PC-9 (cell line): ENCODE measurements around the gene SNX12. TPM values are rescaled to one million over a fixed set of nuclear protein-coding genes. Genes with fewer than 3 reads are reported as not detected.

Source experiments
- BruUV-seq: library from RNA; stranded (reverse); fragments of 400-500 nt; replicated peaks from 2 replicates; lab custom pipeline; 2021; lab: Mats Ljungman, UMichigan
- CTCF ChIA-PET: fragments of 300-600 bp; sonication (Branson Sonifier 250); formaldehyde crosslinking; loops from one replicate; lab custom pipeline; 2022; ENCODE audit warnings: antibody characterized with exemption; lab: Charles Lee
- POLR2A ChIA-PET: fragments of 300-600 bp; sonication (Branson Sonifier 250); formaldehyde crosslinking; loops from one replicate; lab custom pipeline; 2022; ENCODE audit warnings: antibody characterized with exemption; ENCODE audit not compliant: unreplicated experiment; lab: Charles Lee
- DNase-seq, 2 experiments: peaks; one replicate each; pipeline versions ENCODE4 v3.0.0 to v3.0.0-alpha.2; 2015 to 2022; ENCODE audit warnings: mixed read lengths in 1 of 2
- H2AFZ ChIP-seq: fragments of 200-600 bp; sonication (generic); 2 replicates; pipeline ENCODE4 v1.8.1; 2017; ENCODE audit warnings: antibody characterized with exemption
- H3F3A ChIP-seq: fragments of 200-600 bp; sonication (generic); 2 replicates; pipeline ENCODE4 v1.8.1; 2017; ENCODE audit warnings: antibody characterized with exemption, mild to moderate bottlenecking, low read depth; ENCODE audit not compliant: insufficient read depth
- H3K27ac ChIP-seq: fragments of 200-600 bp; sonication (generic); 2 replicates; pipeline ENCODE4 v1.6.1; 2016; ENCODE audit warnings: mixed run types
- H3K27me3 ChIP-seq: fragments of 200-600 bp; sonication (generic); 2 replicates; pipeline ENCODE4 v1.6.1; 2016; ENCODE audit warnings: low read depth, mixed run types; ENCODE audit not compliant: insufficient read depth
- H3K36me3 ChIP-seq: fragments of 200-600 bp; sonication (generic); 2 replicates; pipeline ENCODE4 v1.6.1; 2016; ENCODE audit warnings: low read depth, mixed run types
- H3K4me1 ChIP-seq: fragments of 200-600 bp; sonication (generic); replicated peaks from 2 replicates; pipeline ENCODE4 v1.6.1; 2016; ENCODE audit warnings: mixed run types; ENCODE audit not compliant: insufficient read depth
- H3K4me2 ChIP-seq: fragments of 200-600 bp; sonication (generic); 2 replicates; pipeline ENCODE4 v1.6.1; 2017; ENCODE audit warnings: mixed run types
- H3K4me3 ChIP-seq: fragments of 200-600 bp; sonication (generic); 2 replicates; pipeline ENCODE4 v1.6.1; 2016; ENCODE audit warnings: mixed run types
- H3K79me2 ChIP-seq: fragments of 200-600 bp; sonication (generic); 2 replicates; pipeline ENCODE4 v1.6.1; 2017; ENCODE audit warnings: low read depth, mixed run types
- H3K9me2 ChIP-seq: fragments of 200-600 bp; sonication (generic); 2 replicates; pipeline ENCODE4 v1.8.1; 2017; ENCODE audit warnings: mild to moderate bottlenecking; ENCODE audit not compliant: insufficient read depth
- H3K9me3 ChIP-seq: fragments of 200-600 bp; sonication (generic); 2 replicates; pipeline ENCODE4 v1.8.1; 2016; ENCODE audit warnings: low read depth; ENCODE audit not compliant: insufficient read depth
- H4K20me1 ChIP-seq: fragments of 200-600 bp; sonication (generic); 2 replicates; pipeline ENCODE4 v1.8.1; 2017; ENCODE audit not compliant: insufficient read depth
- CTCF ChIP-seq: fragments of 200-600 bp; sonication (generic); conservative IDR thresholded peaks from 2 replicates; pipeline ENCODE4 v1.6.1; 2017; ENCODE audit warnings: mixed run types, antibody characterized with exemption, mild to moderate bottlenecking, moderate library complexity
- EZH2 ChIP-seq: fragments of 200-600 bp; sonication (generic); IDR thresholded peaks from 2 replicates; pipeline ENCODE4 v1.8.0; 2017; ENCODE audit warnings: antibody characterized with exemption, low read depth
- intact Hi-C: fragments of 100-400 bp; cut with micrococcal nuclease; formaldehyde crosslinking; loops from one replicate; pipeline ENCODE4 v1.10.0; 2022; ENCODE audit not compliant: unreplicated experiment
- total RNA-seq: library from RNA; stranded (reverse); gene quantifications from 2 replicates; pipeline ENCODE4 v1.2.3, GENCODE V29; 2021

SNX12 gene
- total RNA-seq, 1 experiment from 2014 or later, result 63.1 TPM

- Histone ChIP-seq H3F3A (no peaks in the 10 kb centered on the region), H3K4me2 (no peak within 1 kb of the TSS), H3K9me2 (no peaks in the 10 kb centered on the region), H4K20me1 (no peaks in the 10 kb centered on the region), H3K27me3 (no peaks in the 10 kb centered on the region), H2AFZ (no peak within 1 kb of the TSS), H3K4me3 (no peak within 1 kb of the TSS), H3K79me2 (no peaks in the 10 kb centered on the region), H3K4me1 (no peaks in the 10 kb centered on the region), H3K9me3 (no peaks in the 10 kb centered on the region), H3K36me3 (no peaks in the 10 kb centered on the region), H3K27ac (no peak within 1 kb of the TSS)
- intact Hi-C loops, result no loop called here
- BruUV-seq, result no TSS peak
- no peak for DNase-seq
- TF ChIP-seq EZH2 (no peak), CTCF (no peak)
- ChIA-PET POLR2A (no interaction called here), CTCF (no interaction called here)
Measured at GRCh38 chrX:71111141-71111843, 43.2 kb upstream of the SNX12 start, which contains the start of gene IL2RG. Gene IL2RG (minus strand): TSS chrX:71111577. CDS start chrX:71111539, 38 bp downstream.

- Histone ChIP-seq H3K27ac (no peak overlapping the region), H3K79me2 (no peaks in the 10 kb centered on the region), H4K20me1 (no peaks in the 10 kb centered on the region), H2AFZ (no peak overlapping the region), H3K9me2 (no peaks in the 10 kb centered on the region), H3K27me3 (no peaks in the 10 kb centered on the region), H3K9me3 (no peaks in the 10 kb centered on the region), H3K4me1 (no peaks in the 10 kb centered on the region), H3K4me3 (no peak overlapping the region), H3K4me2 (no peak overlapping the region), H3K36me3 (no peaks in the 10 kb centered on the region), H3F3A (no peaks in the 10 kb centered on the region)
- DNase-seq, result no peak
- ChIA-PET CTCF (no interaction called here), POLR2A (no interaction called here)
- TF ChIP-seq CTCF (no peak), EZH2 (no peak)
- BruUV-seq, result no TSS peak
- intact Hi-C loops, result no loop called here
Measured at GRCh38 chrX:71109051-71109450, 40.9 kb upstream of the SNX12 start.

- Histone ChIP-seq H3K79me2 (no peaks in the 10 kb centered on the region), H3K4me3 (no peak overlapping the region), H3K27ac (no peak overlapping the region), H2AFZ (no peak overlapping the region), H3K36me3 (no peaks in the 10 kb centered on the region), H3K4me1 (no peaks in the 10 kb centered on the region), H3F3A (no peaks in the 10 kb centered on the region), H4K20me1 (no peaks in the 10 kb centered on the region), H3K27me3 (no peaks in the 10 kb centered on the region), H3K4me2 (no peak overlapping the region), H3K9me3 (no peaks in the 10 kb centered on the region), H3K9me2 (no peaks in the 10 kb centered on the region)
- DNase-seq, result no peak
- intact Hi-C loops, result no loop called here
- no TSS peak for BruUV-seq
- ChIA-PET CTCF (no interaction called here), POLR2A (no interaction called here)
- TF ChIP-seq EZH2 (no peak), CTCF (no peak)
Measured at GRCh38 chrX:71107762-71108360, 39.7 kb upstream of the SNX12 start.
